GM18507 (cell line): Measurements from ENCODE around the gene CALML3.

Experiments
- DNase-seq: peaks from one replicate; pipeline ENCODE4 v3.0.0; 2011; ENCODE audit warnings: low read depth; ENCODE audit not compliant: insufficient read length; ENCODE audit errors: extremely low spot score
- FAIRE-seq: peaks from 2 replicates; lab custom pipeline; 2011; peaks lifted over from hg19 to GRCh38; lab: Jason Lieb, UNC

Gene CALML3

GRCh38 chr10:5519054-5519453 lies 5.7 kb upstream of the CALML3 start:
- DNase-seq (no peak), FAIRE-seq (no peak)

- no peak for DNase-seq
- no peak for FAIRE-seq
These were observed 1.7 kb upstream of the CALML3 start for GRCh38 chr10:5522913-5523560.

- no peak for FAIRE-seq
- DNase-seq = no peak
These were observed 776 bp upstream of the CALML3 start for GRCh38 chr10:5523796-5524574.

GRCh38 chr10:5525561-5526341 lies 990 bp downstream of the CALML3 start:
- no peak for FAIRE-seq
- no peak for DNase-seq

GRCh38 chr10:5526691-5527331 lies 2.0 kb downstream of the CALML3 start:
- no peak for DNase-seq
- FAIRE-seq = no peak

GRCh38 chr10:5527332-5528200 lies 2.8 kb downstream of the CALML3 start:
- FAIRE-seq (no peak), DNase-seq (no peak)

- no peak for FAIRE-seq
- no peak for DNase-seq
These were observed 4.4 kb downstream of the CALML3 start for GRCh38 chr10:5528989-5529701.

- no peak for DNase-seq
- FAIRE-seq = no peak
These were observed 5.1 kb downstream of the CALML3 start for GRCh38 chr10:5529702-5530411.

- FAIRE-seq = no peak
- DNase-seq = no peak
These were observed 5.6 kb downstream of the CALML3 start for GRCh38 chr10:5530412-5530806.

- FAIRE-seq (no peak), DNase-seq (no peak)
These were observed 6.2 kb downstream of the CALML3 start for GRCh38 chr10:5530846-5531557.

- FAIRE-seq = no peak
- no peak for DNase-seq
These were observed 7.0 kb downstream of the CALML3 start for GRCh38 chr10:5531558-5532306.

- DNase-seq (no peak), FAIRE-seq (no peak)
These were observed 7.5 kb downstream of the CALML3 start for GRCh38 chr10:5532307-5532605.

GRCh38 chr10:5532618-5533097 lies 7.9 kb downstream of the CALML3 start:
- no peak for DNase-seq
- FAIRE-seq = no peak

- no peak for FAIRE-seq
- no peak for DNase-seq
These were observed 8.5 kb downstream of the CALML3 start for GRCh38 chr10:5533098-5533731.

- FAIRE-seq (no peak), DNase-seq (no peak)
These were observed 9.5 kb downstream of the CALML3 start for GRCh38 chr10:5534051-5534821.
